HEK293T (cell line): Measurements from ENCODE around the gene NUDT5.

ENCODE experiments used
- CTCF ChIA-PET: fragments of 350-600 bp; formaldehyde crosslinking; extraction: SDS; loops from one replicate; lab custom pipeline; 2021; ENCODE audit warnings: antibody characterized with exemption, inconsistent platforms; lab: Yijun Ruan, JAX
- POLR2A ChIA-PET: fragments of 350-600 bp; formaldehyde crosslinking; extraction: SDS; loops from one replicate; lab custom pipeline; 2020; ENCODE audit warnings: antibody characterized with exemption, inconsistent platforms; lab: Yijun Ruan, JAX
- DNase-seq: peaks from one replicate; pipeline ENCODE4 v3.0.0; 2012; ENCODE audit warnings: mixed read lengths; ENCODE audit errors: extremely low spot score
- ARNT ChIP-seq: fragments of 450-650 bp; IDR thresholded peaks from 2 replicates; pipeline ENCODE4 v1.6.1; 2017; ENCODE audit warnings: mild to moderate bottlenecking
- BHLHE40 ChIP-seq: fragments of 450-650 bp; IDR thresholded peaks from 2 replicates; pipeline ENCODE4 v1.6.1; 2016; ENCODE audit warnings: mild to moderate bottlenecking, moderate library complexity, borderline replicate concordance
- CTBP1 ChIP-seq: fragments of 450-650 bp; IDR thresholded peaks from 2 replicates; pipeline ENCODE4 v1.6.1; 2016; ENCODE audit warnings: borderline replicate concordance
- ELF4 ChIP-seq: fragments of 450-650 bp; IDR thresholded peaks from 2 replicates; pipeline ENCODE4 v1.6.1; 2017; ENCODE audit warnings: antibody characterized with exemption
- FOXA1 ChIP-seq: fragments of 450-650 bp; IDR thresholded peaks from 2 replicates; pipeline ENCODE4 v1.6.1; 2016; ENCODE audit warnings: mild to moderate bottlenecking
- FOXK2 ChIP-seq: fragments of 450-650 bp; IDR thresholded peaks from 2 replicates; pipeline ENCODE4 v1.6.1; 2016; ENCODE audit warnings: mild to moderate bottlenecking
- FOXM1 ChIP-seq: fragments of 450-650 bp; IDR thresholded peaks from 2 replicates; pipeline ENCODE4 v1.6.1; 2017; ENCODE audit warnings: mild to moderate bottlenecking, borderline replicate concordance
- L3MBTL2 ChIP-seq: fragments of 450-650 bp; conservative IDR thresholded peaks from 2 replicates; pipeline ENCODE4 v1.6.1; 2016; ENCODE audit warnings: mild to moderate bottlenecking
- LEF1 ChIP-seq: fragments of 450-650 bp; IDR thresholded peaks from 2 replicates; pipeline ENCODE4 v1.6.1; 2017; ENCODE audit warnings: mild to moderate bottlenecking, borderline replicate concordance
- NFRKB ChIP-seq: fragments of 450-650 bp; IDR thresholded peaks from 2 replicates; pipeline ENCODE4 v1.6.1; 2016; ENCODE audit warnings: mild to moderate bottlenecking, moderate library complexity
- PKNOX1 ChIP-seq: fragments of 450-650 bp; IDR thresholded peaks from 2 replicates; pipeline ENCODE4 v1.6.1; 2016
- SP1 ChIP-seq: fragments of 450-650 bp; IDR thresholded peaks from 2 replicates; pipeline ENCODE4 v1.6.1; 2017
- SUZ12 ChIP-seq: fragments of 450-650 bp; IDR thresholded peaks from 2 replicates; pipeline ENCODE4 v1.6.1; 2016; ENCODE audit warnings: mild to moderate bottlenecking
- TARDBP ChIP-seq: fragments of 450-650 bp; IDR thresholded peaks from 2 replicates; pipeline ENCODE4 v1.6.1; 2016
- ZNF384 ChIP-seq: fragments of 450-650 bp; IDR thresholded peaks from 2 replicates; pipeline ENCODE4 v1.6.1; 2016

Gene NUDT5

DNA sequence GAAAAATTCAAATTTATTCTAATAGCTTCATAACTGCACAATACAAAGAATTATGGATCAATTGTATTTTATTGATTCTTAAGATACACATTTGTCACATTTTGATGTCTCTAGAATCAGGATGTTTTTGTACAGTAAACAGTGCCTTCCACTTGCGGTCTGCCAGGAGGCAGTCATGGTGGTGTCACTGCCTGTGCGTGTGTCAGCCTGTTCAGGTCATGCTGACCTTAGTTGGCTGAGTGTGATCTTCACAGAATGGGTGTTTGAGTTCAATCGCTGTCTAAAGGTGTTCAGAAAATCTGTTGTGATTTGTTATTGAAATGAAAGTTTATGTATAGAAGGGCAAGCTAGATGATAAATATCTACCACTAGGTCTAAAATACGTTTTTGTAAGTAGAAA, 45.5 kb downstream of the NUDT5 start:
- TF ChIP-seq NFRKB = no peak
- TF ChIP-seq L3MBTL2 = no peak
- TF ChIP-seq ZNF384 = no peak
- no peak for TF ChIP-seq ARNT
- no peak for TF ChIP-seq FOXA1
- TF ChIP-seq CTBP1 = no peak
- TF ChIP-seq TARDBP = no peak
- TF ChIP-seq LEF1 = no peak
- ChIA-PET POLR2A (no interaction called here), CTCF (no interaction called here)
- no peak for DNase-seq

- TF ChIP-seq NFRKB (no peak), LEF1 (no peak), ZNF384 (no peak), FOXM1 (no peak), SUZ12 (no peak), BHLHE40 (no peak), L3MBTL2 (no peak), ARNT (no peak)
- no peak for DNase-seq
- ChIA-PET CTCF (no interaction called here), POLR2A (no interaction called here)
Measured at GRCh38 chr10:12144538-12144937, 51.2 kb downstream of the NUDT5 start.

DNA sequence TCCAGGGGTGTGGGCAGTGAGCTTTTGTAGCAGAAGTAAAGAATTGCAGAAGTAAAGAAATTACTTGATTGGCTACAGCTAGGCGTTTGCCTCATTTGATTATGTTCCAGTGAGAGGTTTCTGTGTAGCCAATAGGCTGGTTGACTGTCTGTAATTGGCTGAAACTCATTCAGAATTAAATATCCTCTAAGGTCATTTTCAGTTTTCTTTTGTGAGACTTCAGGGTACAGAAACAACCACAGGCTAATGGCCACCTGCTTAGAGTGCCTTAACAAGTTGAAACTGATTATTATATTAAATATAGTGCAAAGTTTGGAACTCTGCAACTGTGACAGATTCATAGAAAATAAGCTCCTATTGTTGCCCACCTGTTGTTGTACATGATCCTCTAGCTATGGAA, 55.7 kb downstream of the NUDT5 start:
- POLR2A ChIA-PET = interaction anchor here (0.7 kb wide), 1 partner anchor 21 kb away, joined by 3 read pairs; no protein-coding TSS in a partner anchor
- TF ChIP-seq BHLHE40 (no peak), SUZ12 (no peak), SP1 (no peak), L3MBTL2 (no peak), NFRKB (no peak), FOXK2 (no peak), FOXA1 (no peak), FOXM1 (no peak), TARDBP (no peak), LEF1 (no peak)
- DNase-seq = no peak
- CTCF ChIA-PET = interaction anchor here (0.5 kb wide), 1 partner anchor 128 kb away, joined by 3 read pairs; no protein-coding TSS in a partner anchor

GRCh38 chr10:12135631-12136030, 60.1 kb downstream of the NUDT5 start:
- no peak for TF ChIP-seq CTBP1
- TF ChIP-seq SP1 = no peak
- no peak for TF ChIP-seq FOXM1
- no peak for TF ChIP-seq TARDBP
- TF ChIP-seq PKNOX1 = no peak
- TF ChIP-seq ELF4 = no peak
- CTCF ChIA-PET = no interaction called here
- POLR2A ChIA-PET = no interaction called here
- DNase-seq = no peak

GRCh38 chr10:12130237-12130872, 65.3 kb downstream of the NUDT5 start:
- ChIA-PET CTCF (interaction anchor here (0.6 to 0.7 kb wide), 2 partner anchors 12 to 74 kb away, joined by 3 read pairs; no protein-coding TSS in a partner anchor), POLR2A (interaction anchor here (0.8 to 1.2 kb wide), 2 partner anchors 59 to 65 kb away, joined by 3 to 6 read pairs; partner anchors contain the start of genes CDC123 and NUDT5)
- DNase-seq = peak; percentile 61
- TF ChIP-seq PKNOX1 (0 out of 2 replicates have a peak, but pooled peaks have one; percentile 5), LEF1 (no peak), CTBP1 (peak; percentile 53; the same call in 1 of the 2 replicates), ZNF384 (no peak), ELF4 (no peak)

GRCh38 chr10:12129222-12130111, 66.2 kb downstream of the NUDT5 start, which contains the start of gene SEC61A2:
SEC61A2 (plus strand) TSS chr10:12129677; CDS start chr10:12129788, 111 bp downstream.
- peak; percentile 100 for DNase-seq
- CTCF ChIA-PET = interaction anchor here (0.7 kb wide), 1 partner anchor 13 kb away, joined by 3 read pairs; no protein-coding TSS in a partner anchor
- POLR2A ChIA-PET = interaction anchor here (0.8 to 1.2 kb wide), 2 partner anchors 60 to 66 kb away, joined by 3 to 6 read pairs; partner anchors contain the start of genes CDC123 and NUDT5
- TF ChIP-seq L3MBTL2 (0 out of 2 replicates have a peak, but pooled peaks have one; percentile 17), ARNT (no peak), FOXM1 (0 out of 2 replicates have a peak, but pooled peaks have one; percentile 9), LEF1 (0 out of 2 replicates have a peak, but pooled peaks have one; percentile 7)

DNA sequence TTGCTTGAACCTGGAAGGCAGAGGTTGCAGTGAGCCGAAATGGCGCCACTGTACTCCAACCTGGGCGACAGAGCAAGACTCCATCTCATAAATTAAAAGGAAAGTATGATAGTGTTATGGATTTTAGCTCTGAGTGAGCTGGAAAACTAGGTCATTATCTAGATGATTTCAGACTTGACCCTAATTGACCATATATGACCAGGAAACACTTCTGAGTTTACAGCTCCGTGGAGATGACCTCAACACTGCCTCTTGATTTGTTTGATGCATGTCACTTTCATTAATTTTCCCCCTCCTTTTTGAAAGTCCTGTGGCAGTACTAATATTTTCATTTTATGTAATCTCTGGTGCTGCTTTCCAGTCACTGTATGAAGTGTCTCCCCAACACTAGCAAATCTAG, 74.0 kb downstream of the NUDT5 start:
- ChIA-PET CTCF (no interaction called here), POLR2A (no interaction called here)
- TF ChIP-seq FOXA1 = no peak
- no peak for TF ChIP-seq TARDBP
- TF ChIP-seq L3MBTL2 = no peak
- TF ChIP-seq CTBP1 = no peak
- no peak for TF ChIP-seq ARNT
- TF ChIP-seq NFRKB = no peak
- DNase-seq = no peak
